HG03457 (cell line): ENCODE results near the gene ZWILCH.
"Not testable (repeated sequence)": the region's sequence is repeated elsewhere in the genome, so short reads cannot be mapped to it uniquely, and the experiment has no call there.

Experiments
- ATAC-seq: cut with Tn5 transposase; IDR thresholded peaks from one replicate; pipeline ENCODE4 v1.9.1; 2021; ENCODE audit warnings: moderate number of reproducible peaks; ENCODE audit not compliant: unreplicated experiment

The ZWILCH gene

GRCh38 chr15:66486887-66487286 is 18.2 kb upstream of the ZWILCH start:
- ATAC-seq: no peak

- ATAC-seq: no peak
Measured at GRCh38 chr15:66488525-66488924, 16.6 kb upstream of the ZWILCH start.

DNA sequence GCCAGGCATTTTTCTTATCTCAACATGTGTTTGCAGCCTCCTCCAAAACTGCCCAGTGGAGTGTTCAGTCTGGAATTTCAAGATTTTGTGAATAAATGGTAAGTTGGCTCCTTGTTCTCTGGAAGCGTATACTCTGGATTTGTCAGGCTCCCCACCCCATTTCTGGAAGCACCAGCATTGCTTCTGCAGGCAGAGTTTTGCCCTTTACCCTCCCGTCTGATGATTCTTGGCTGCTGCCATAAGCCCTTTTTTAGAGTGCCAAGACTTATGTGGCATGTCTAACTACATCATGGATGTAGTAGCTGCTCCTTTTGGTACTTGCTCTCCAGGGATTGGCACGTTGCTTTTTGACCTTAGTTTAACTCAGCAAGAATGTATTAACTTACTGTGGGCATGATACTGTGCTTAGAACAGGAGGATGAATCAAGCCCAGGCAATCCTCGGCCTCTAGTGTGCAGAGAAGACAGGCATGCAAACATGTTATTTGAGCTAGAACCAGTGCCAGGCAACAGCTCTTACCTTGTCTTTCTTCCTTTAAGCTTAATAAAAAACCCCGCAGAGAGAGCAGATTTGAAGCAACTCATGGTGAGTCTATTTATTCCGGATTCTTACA is 15.8 kb upstream of the ZWILCH start:
- ATAC-seq: no peak

DNA sequence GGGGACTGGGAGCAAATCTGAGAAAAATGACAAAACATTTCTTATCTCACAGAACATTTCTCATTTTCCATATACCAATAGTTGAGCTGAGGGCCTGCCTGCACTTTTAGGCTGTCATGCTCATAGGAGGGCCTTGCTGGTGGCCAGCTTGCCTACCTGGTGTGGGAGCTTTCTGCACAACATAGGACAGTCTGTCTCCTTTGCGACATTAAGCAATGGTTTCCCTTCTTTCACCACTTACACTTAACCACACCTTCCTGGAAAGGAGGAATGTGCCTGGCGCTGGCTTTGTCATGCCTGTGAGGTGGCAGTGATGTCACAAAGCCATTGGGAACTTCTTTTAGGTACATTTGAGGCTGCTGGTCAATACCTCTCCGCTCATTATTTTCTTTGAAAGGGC is 13.3 kb upstream of the ZWILCH start:
- no peak for ATAC-seq

DNA sequence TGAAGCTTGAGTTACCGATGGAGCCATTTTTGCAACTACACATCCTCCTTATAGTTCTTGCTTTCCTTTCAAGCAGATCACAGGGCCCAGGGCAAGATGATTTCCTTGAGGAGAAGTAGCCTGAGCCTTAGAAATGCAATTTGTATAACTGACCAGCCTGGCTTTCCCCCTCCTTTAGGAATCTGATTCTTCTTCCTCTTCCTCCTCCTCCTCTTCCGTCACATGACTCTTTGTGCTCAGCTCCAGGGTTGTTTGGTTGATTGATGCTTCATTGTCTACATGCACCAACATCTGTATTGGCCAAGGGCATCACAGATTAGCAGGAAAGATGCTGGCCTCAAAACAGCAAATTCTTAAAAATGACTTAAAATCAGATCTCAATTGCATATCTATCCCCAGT is 10.9 kb upstream of the ZWILCH start:
- no peak for ATAC-seq

GRCh38 chr15:66496951-66497501 is 8.1 kb upstream of the ZWILCH start:
- no peak for ATAC-seq

- peak; percentile 48 for ATAC-seq
Measured at GRCh38 chr15:66497502-66498455, 7.3 kb upstream of the ZWILCH start, which contains the start of gene SNAPC5. Gene SNAPC5 (minus strand): TSS chr15:66497762. CDS start chr15:66497731, 31 bp downstream.

- ATAC-seq: no peak
Measured at GRCh38 chr15:66498501-66499386, 6.4 kb upstream of the ZWILCH start.

- not testable (repeated sequence) for ATAC-seq
Measured at GRCh38 chr15:66500346-66500745, 4.8 kb upstream of the ZWILCH start.

GRCh38 chr15:66502491-66502890 is 2.6 kb upstream of the ZWILCH start:
- no peak for ATAC-seq

GRCh38 chr15:66503041-66503648 is 2.0 kb upstream of the ZWILCH start:
- not testable (repeated sequence) for ATAC-seq

DNA sequence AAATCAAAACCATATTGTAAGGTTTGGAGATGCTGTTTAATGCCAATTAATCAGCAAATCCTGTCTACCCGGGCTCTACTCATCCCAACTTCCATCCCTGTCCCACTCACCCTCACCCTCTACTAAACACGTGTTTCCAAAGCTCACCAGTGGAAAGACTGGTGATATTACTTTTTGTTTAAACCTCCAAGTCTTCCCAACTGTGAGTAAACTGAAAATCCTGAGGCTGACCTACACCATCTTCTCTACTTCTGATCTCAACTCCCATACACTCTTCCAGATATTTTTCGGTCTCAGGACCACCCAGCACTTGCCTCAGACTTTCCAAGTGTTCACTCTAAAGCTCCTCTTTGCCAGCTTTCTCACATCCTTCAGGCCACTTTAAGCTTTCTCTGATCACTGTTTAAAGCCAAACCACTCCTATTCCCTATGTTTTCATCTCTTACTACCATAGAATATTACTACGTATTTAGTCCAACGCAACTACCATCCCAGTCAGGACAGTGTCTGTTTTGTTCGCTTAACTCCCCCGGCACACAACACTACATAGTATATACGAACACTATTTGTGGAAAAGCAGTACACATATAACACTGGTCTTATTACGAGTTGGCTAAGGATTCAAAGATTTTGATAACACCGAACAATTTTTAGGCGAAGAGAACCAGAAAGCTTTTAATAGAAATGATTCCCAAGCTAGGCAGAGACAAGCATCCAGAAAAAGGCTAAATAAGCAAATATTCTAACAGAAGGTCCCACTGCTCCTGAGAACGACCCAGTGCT is 1.2 kb upstream of the ZWILCH start:
- ATAC-seq: no peak

DNA sequence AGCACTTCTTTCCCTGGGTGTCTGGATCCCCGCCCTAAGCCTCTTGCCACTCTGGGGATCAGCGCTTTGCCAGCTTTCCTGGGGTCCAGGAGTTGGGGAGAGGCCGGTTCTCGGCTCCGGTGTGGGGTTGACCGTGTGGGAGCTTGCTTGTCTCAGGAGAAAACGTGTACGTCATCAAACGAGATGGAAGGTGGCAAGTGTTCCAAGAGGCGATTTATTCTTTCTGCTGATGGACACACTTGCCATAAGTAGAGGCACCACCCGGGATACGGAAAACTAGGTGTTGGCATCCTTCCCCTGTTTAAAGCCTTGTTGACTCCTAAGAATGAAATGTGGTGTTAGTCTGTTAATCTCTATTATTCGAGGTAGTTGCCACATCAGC is 295 bp downstream of the ZWILCH start:
- ATAC-seq: no peak

- ATAC-seq: no peak
Measured at GRCh38 chr15:66505818-66506217, 692 bp downstream of the ZWILCH start.

- ATAC-seq: no peak
Measured at GRCh38 chr15:66508293-66508883, 3.3 kb downstream of the ZWILCH start.

GRCh38 chr15:66514586-66514985 is 9.5 kb downstream of the ZWILCH start:
- no peak for ATAC-seq

DNA sequence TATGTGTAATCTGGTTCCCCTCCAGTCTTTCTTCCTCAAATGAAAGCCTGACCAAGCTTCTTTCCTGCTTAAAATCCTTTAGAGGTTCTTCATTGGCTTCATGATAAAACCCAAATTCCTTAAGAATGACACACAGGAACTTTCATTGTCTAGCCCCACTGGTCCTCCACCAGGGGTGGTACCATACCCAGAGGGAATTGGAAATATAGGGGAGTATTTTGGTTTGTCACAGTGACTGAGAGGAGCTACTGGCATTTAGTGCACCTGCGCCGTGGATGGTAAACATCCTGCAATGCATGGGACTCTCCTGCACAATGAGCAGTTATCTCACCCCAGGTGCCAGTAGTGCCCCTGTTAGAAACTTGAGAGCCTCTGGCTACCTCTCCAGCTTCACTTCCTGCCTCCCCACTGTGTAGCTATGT is 10.8 kb downstream of the ZWILCH start:
- ATAC-seq: no peak

- ATAC-seq: no peak
Measured at GRCh38 chr15:66523926-66524325, 18.8 kb downstream of the ZWILCH start.

DNA sequence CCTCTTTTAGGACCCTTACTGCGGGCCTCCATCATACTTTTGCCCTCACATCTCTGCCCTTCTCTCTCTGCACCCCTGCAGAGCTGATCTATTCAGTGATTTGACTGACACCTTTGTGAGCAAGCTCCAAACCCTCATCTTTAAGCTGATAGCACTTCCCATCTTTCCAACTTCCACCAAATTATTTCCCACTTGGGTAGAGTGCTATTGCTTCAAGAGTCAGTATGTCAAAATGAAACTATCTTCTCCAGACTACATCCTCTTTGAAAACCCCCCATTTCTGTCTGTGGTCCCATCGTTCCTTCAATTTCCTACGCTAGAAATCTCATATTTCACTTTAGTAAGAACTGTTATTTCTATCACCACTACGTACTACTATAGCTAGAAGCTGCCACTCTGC is 19.7 kb downstream of the ZWILCH start:
- ATAC-seq: no peak
